SK-N-SH (cell line): Measurements from ENCODE around the gene MADCAM1. TPM values are rescaled to one million over a fixed set of nuclear protein-coding genes. Genes with fewer than 3 reads are reported as not detected.

Experiments used
- CTCF ChIA-PET: fragments of 300-600, 350-600 bp; formaldehyde crosslinking; extraction: SDS; loops from one replicate; lab custom pipeline; 2021; lab: Yijun Ruan, JAX
- POLR2A ChIA-PET: fragments of 350-600 bp; sonication (Branson Sonifier 250); formaldehyde crosslinking; extraction: SDS; loops from one replicate; lab custom pipeline; 2020; ENCODE audit warnings: antibody characterized with exemption, inconsistent platforms; lab: Yijun Ruan, JAX
- DNase-seq: peaks from one replicate; pipeline ENCODE4 v3.0.0; 2012
- H2AFZ ChIP-seq: fragments of 200-600 bp; sonication (generic); 2 replicates; pipeline ENCODE4 v1.8.1; 2016; ENCODE audit warnings: antibody characterized with exemption, mild to moderate bottlenecking, low read depth
- H3F3A ChIP-seq: fragments of 200-600 bp; sonication (generic); replicated peaks from 2 replicates; pipeline ENCODE3; 2016; ENCODE audit warnings: antibody characterized with exemption, mild to moderate bottlenecking; ENCODE audit not compliant: insufficient read depth
- H3K27ac ChIP-seq, 2 experiments: fragments of 200-500 bp in 1 of 2; fragments of 200-600 bp in 1 of 2; sonication (Bioruptor generic) in 1 of 2; sonication (generic), shearing (Covaris generic) in 1 of 2; 2 replicates each; pipeline versions ENCODE4 v1.5.1 to v1.6.1; 2014 to 2016; ENCODE audit warnings: low read depth in 2 of 2, inconsistent platforms in 1 of 2, low read length in 1 of 2, mild to moderate bottlenecking in 1 of 2, mixed read lengths in 1 of 2
- H3K27me3 ChIP-seq: fragments of 200-600 bp; sonication (generic), shearing (Covaris generic); 2 replicates; pipeline ENCODE4 v1.6.1; 2016; ENCODE audit warnings: mixed run types; ENCODE audit not compliant: insufficient read depth
- H3K36me3 ChIP-seq, 2 experiments: fragments of 200-500 bp in 1 of 2; fragments of 200-600 bp in 1 of 2; sonication (Bioruptor generic) in 1 of 2; sonication (generic) in 1 of 2; replicated peaks in 1 of 2; 2 replicates each; pipeline versions ENCODE3 to v1.5.1; 2014 to 2016; ENCODE audit warnings: low read length in 1 of 2, mild to moderate bottlenecking in 1 of 2; ENCODE audit not compliant: insufficient read depth in 2 of 2, control insufficient read depth in 1 of 2
- H3K4me1 ChIP-seq, 2 experiments: fragments of 200-500 bp in 1 of 2; fragments of 200-600 bp in 1 of 2; sonication (Bioruptor generic) in 1 of 2; sonication (generic), shearing (Covaris generic) in 1 of 2; 2 replicates each; pipeline versions ENCODE4 v1.5.1 to v1.6.1; 2014 to 2016; ENCODE audit warnings: low read depth in 1 of 2, low read length in 1 of 2, mixed run types in 1 of 2; ENCODE audit not compliant: insufficient read depth in 2 of 2, control insufficient read depth in 1 of 2
- H3K4me2 ChIP-seq: fragments of 200-600 bp; sonication (generic), shearing (Covaris generic); 2 replicates; pipeline ENCODE4 v1.6.1; 2017; ENCODE audit warnings: mixed run types
- H3K4me3 ChIP-seq, 2 experiments: fragments of 200-500 bp in 1 of 2; fragments of 200-600 bp in 1 of 2; sonication (Bioruptor generic) in 1 of 2; sonication (generic), shearing (Covaris generic) in 1 of 2; 2 replicates each; pipeline versions ENCODE4 v1.5.1 to v1.8.1; 2014 to 2016; ENCODE audit warnings: low read depth in 2 of 2, inconsistent platforms in 1 of 2, low read length in 1 of 2, mild to moderate bottlenecking in 1 of 2, mixed read lengths in 1 of 2, moderate library complexity in 1 of 2
- H3K79me2 ChIP-seq: fragments of 200-600 bp; sonication (generic); 2 replicates; pipeline ENCODE4 v1.8.1; 2017; ENCODE audit warnings: mild to moderate bottlenecking; ENCODE audit not compliant: insufficient read depth
- H3K9ac ChIP-seq: fragments of 200-600 bp; sonication (generic); 2 replicates; pipeline ENCODE4 v1.6.1; 2017; ENCODE audit warnings: mixed run types
- H3K9me2 ChIP-seq: fragments of 200-600 bp; sonication (generic); 2 replicates; pipeline ENCODE4 v1.6.1; 2017; ENCODE audit warnings: mixed run types
- H3K9me3 ChIP-seq: fragments of 200-600 bp; sonication (generic); 2 replicates; pipeline ENCODE4 v1.6.1; 2017; ENCODE audit warnings: mixed run types, mild to moderate bottlenecking, moderate library complexity
- H4K20me1 ChIP-seq: fragments of 200-600 bp; sonication (generic); 2 replicates; pipeline ENCODE4 v1.6.1; 2017; ENCODE audit warnings: mild to moderate bottlenecking, mixed run types; ENCODE audit not compliant: insufficient read depth
- FOXJ3 ChIP-seq: sonication (generic); formaldehyde crosslinking; IDR thresholded peaks from 2 replicates; pipeline ENCODE4 v1.5.1; 2020; ENCODE audit warnings: mild to moderate bottlenecking, missing genetic modification reagents
- FOXM1 ChIP-seq: IDR thresholded peaks from 2 replicates; pipeline ENCODE4 v1.4.0; 2012; ENCODE audit warnings: low read depth, mild to moderate bottlenecking
- GABPA ChIP-seq: IDR thresholded peaks from 2 replicates; pipeline ENCODE4 v1.4.0; 2012; ENCODE audit warnings: low read depth, mild to moderate bottlenecking
- IRF3 ChIP-seq: fragments of 150-350 bp; IDR thresholded peaks from 2 replicates; pipeline ENCODE4 v1.6.1; 2016; ENCODE audit warnings: mild to moderate bottlenecking, low read depth, low read length
- JUND ChIP-seq: IDR thresholded peaks from 2 replicates; pipeline ENCODE4 v1.4.0; 2012
- MAX ChIP-seq: IDR thresholded peaks from 2 replicates; pipeline ENCODE4 v1.4.0; 2012; ENCODE audit warnings: low read depth
- MXI1 ChIP-seq: IDR thresholded peaks from 2 replicates; pipeline ENCODE4 v1.6.1; 2012; ENCODE audit warnings: mild to moderate bottlenecking, low read depth, low read length, improper control_type of control experiment
- NFIC ChIP-seq: IDR thresholded peaks from 2 replicates; pipeline ENCODE4 v1.4.0; 2012; ENCODE audit warnings: borderline replicate concordance
- POLR2AphosphoS5 ChIP-seq: IDR thresholded peaks from 2 replicates; pipeline ENCODE4 v1.6.1; 2012; ENCODE audit warnings: low read depth, low read length
- RAD21 ChIP-seq: IDR thresholded peaks from 2 replicates; pipeline ENCODE4 v1.6.1; 2012; ENCODE audit warnings: mild to moderate bottlenecking, low read length
- RCOR1 ChIP-seq: fragments of 150-350 bp; IDR thresholded peaks from 2 replicates; pipeline ENCODE4 v1.6.1; 2017; ENCODE audit warnings: antibody characterized with exemption, low read length
- RFX5 ChIP-seq: IDR thresholded peaks from 2 replicates; pipeline ENCODE4 v1.6.1; 2012; ENCODE audit warnings: mild to moderate bottlenecking, improper control_type of control experiment, low read length
- SIN3A ChIP-seq: IDR thresholded peaks from 2 replicates; pipeline ENCODE4 v1.6.1; 2012; ENCODE audit warnings: low read depth, mild to moderate bottlenecking, low read length, moderate library complexity, borderline replicate concordance
- TAF1 ChIP-seq: IDR thresholded peaks from 2 replicates; pipeline ENCODE4 v1.6.1; 2012; ENCODE audit warnings: low read depth, mild to moderate bottlenecking, low read length, moderate library complexity, borderline replicate concordance
- YY1 ChIP-seq: IDR thresholded peaks from 2 replicates; pipeline ENCODE4 v1.4.0; 2012; ENCODE audit warnings: low read depth, mild to moderate bottlenecking
- WGBS: methylation state at CpG from one replicate; pipeline ENCODE4 v1.1.6; 2017; ENCODE audit warnings: low lambda C conversion rate; 5-methylcytosine and 5-hydroxymethylcytosine counted together
- polyA plus RNA-seq, 3 experiments: library from polyadenylated mRNA; depleted of rRNA; stranded (reverse); fragments of >200 nt; gene quantifications; 2 replicates each; pipeline ENCODE4 v1.2.3, GENCODE V29; 2012
- TF ChIP-seq, protein P1 (sequence below): fragments of 200-600 bp; sonication (generic); IDR thresholded peaks from 2 replicates; pipeline ENCODE4 v1.6.1; 2017; ENCODE audit warnings: antibody characterized with exemption, mild to moderate bottlenecking, moderate library complexity
- TF ChIP-seq, protein P2 (sequence below): IDR thresholded peaks from 2 replicates; pipeline ENCODE4 v1.4.0; 2012; ENCODE audit warnings: low read depth, borderline replicate concordance
- TF ChIP-seq, protein P3 (sequence below): fragments of 150-350 bp; IDR thresholded peaks from 2 replicates; pipeline ENCODE4 v1.6.1; 2017; ENCODE audit warnings: antibody characterized with exemption, low read length, low read depth, borderline replicate concordance

The MADCAM1 gene
- polyA plus RNA-seq, 1 of the 3 experiments (the other 2 are of a cell fraction): 0.81 TPM

- no peak for TF ChIP-seq IRF3
- TF ChIP-seq YY1: no peak
- TF ChIP-seq, protein P1, sequence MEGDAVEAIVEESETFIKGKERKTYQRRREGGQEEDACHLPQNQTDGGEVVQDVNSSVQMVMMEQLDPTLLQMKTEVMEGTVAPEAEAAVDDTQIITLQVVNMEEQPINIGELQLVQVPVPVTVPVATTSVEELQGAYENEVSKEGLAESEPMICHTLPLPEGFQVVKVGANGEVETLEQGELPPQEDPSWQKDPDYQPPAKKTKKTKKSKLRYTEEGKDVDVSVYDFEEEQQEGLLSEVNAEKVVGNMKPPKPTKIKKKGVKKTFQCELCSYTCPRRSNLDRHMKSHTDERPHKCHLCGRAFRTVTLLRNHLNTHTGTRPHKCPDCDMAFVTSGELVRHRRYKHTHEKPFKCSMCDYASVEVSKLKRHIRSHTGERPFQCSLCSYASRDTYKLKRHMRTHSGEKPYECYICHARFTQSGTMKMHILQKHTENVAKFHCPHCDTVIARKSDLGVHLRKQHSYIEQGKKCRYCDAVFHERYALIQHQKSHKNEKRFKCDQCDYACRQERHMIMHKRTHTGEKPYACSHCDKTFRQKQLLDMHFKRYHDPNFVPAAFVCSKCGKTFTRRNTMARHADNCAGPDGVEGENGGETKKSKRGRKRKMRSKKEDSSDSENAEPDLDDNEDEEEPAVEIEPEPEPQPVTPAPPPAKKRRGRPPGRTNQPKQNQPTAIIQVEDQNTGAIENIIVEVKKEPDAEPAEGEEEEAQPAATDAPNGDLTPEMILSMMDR: peak; percentile 95
- TF ChIP-seq POLR2AphosphoS5: peak; percentile 30; the same call in 1 of the 2 replicates
- TF ChIP-seq MAX: peak; percentile 83
- peak; percentile 84 for TF ChIP-seq MXI1
- TF ChIP-seq RCOR1: no peak; the same call in 1 of the 2 replicates
- TF ChIP-seq RFX5: no peak
- TF ChIP-seq JUND: no peak
- TF ChIP-seq RAD21: peak; percentile 62
- TF ChIP-seq FOXM1: no peak
- TF ChIP-seq, all 33 proteins: peak for 10
Measured at GRCh38 chr19:506404-507285, 10.4 kb downstream of the MADCAM1 start (continued).

DNA sequence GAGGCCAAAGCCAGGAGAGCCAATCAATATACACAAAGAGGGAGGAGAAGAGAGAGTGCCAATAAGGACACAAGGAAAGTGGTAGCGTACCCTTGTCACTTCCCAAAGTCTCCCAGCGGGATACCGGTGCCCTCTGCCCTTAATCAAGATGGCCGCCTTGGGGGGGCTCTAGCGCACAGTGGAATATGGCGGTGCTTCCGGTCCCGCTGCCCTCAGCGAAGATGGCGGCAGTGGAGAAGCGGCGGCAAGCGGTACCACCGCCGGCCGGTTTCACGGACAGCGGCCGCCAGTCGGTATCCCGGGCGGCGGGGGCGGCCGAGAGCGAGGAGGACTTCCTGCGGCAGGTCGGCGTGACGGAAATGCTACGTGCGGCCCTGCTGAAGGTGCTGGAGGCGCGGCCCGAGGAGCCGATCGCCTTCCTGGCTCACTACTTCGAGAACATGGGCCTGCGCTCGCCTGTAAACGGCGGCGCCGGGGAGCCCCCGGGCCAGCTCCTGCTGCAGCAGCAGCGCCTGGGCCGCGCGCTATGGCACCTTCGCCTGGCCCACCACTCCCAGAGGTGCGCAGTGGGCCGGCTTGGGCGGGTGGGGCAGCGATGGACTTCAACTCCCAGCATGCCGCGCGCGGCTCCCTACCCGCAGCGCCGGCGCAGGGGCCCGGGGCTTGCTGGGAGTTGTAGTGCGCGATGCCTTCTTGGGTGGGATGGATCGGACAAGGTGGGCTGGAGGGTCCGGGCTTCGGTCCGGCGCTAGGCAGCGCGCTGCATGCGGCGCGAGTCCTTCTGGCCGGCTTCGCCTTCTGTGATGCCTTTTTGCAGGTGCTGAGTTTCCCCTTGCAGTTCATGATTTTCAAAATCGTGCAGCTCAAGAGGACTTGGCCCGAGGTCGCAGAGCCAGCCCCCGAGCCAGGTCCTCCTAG, 11.3 kb downstream of the MADCAM1 start, which contains the start of gene TPGS1:
TSS of gene TPGS1 (plus strand) at position 212 of the 918 bp plus-strand sequence. CDS start at position 222, 10 bp downstream.
- H4K20me1 ChIP-seq: peaks cover 5% of the 10 kb centered on the region; the same call in 1 of the 2 replicates
- peak within 1 kb of the TSS; percentile 96 to 98 for H3K4me3 ChIP-seq
- peaks cover 5% of the 10 kb centered on the region for H3F3A ChIP-seq
- no peaks in the 10 kb centered on the region for H3K27me3 ChIP-seq
- H3K79me2 ChIP-seq: peaks cover 16% of the 10 kb centered on the region
- H3K27ac ChIP-seq: peak within 1 kb of the TSS; percentile 76 to 93
- H3K36me3 ChIP-seq: peaks cover 0 to 5% of the 10 kb centered on the region in 2 experiments
- peak within 1 kb of the TSS; percentile 97 for H3K9ac ChIP-seq
- DNase-seq: peak; percentile 90
- 1% methylated on average over 23 of the region's 81 CpGs for WGBS
- peak within 1 kb of the TSS; percentile 95 for H2AFZ ChIP-seq
- no peaks in the 10 kb centered on the region for H3K9me3 ChIP-seq
- ChIA-PET POLR2A (interaction anchor here (1.1 kb wide), 2 partner anchors 19 to 24 kb away, joined by 7 to 11 read pairs; partner anchors contain the start of gene CDC34), CTCF (interaction anchor here (0.9 to 3.8 kb wide), 19 partner anchors 9 to 240 kb away, joined by 3 to 33 read pairs (median 6); partner anchors contain the start of genes CDC34, MADCAM1, MIER2 and SHC2)
- peaks cover 3 to 13% of the 10 kb centered on the region in 2 experiments; a peak in 1 of 4 replicates for H3K4me1 ChIP-seq
- H3K4me2 ChIP-seq: peak within 1 kb of the TSS; percentile 97
- H3K9me2 ChIP-seq: no peaks in the 10 kb centered on the region
- TF ChIP-seq, protein P2, sequence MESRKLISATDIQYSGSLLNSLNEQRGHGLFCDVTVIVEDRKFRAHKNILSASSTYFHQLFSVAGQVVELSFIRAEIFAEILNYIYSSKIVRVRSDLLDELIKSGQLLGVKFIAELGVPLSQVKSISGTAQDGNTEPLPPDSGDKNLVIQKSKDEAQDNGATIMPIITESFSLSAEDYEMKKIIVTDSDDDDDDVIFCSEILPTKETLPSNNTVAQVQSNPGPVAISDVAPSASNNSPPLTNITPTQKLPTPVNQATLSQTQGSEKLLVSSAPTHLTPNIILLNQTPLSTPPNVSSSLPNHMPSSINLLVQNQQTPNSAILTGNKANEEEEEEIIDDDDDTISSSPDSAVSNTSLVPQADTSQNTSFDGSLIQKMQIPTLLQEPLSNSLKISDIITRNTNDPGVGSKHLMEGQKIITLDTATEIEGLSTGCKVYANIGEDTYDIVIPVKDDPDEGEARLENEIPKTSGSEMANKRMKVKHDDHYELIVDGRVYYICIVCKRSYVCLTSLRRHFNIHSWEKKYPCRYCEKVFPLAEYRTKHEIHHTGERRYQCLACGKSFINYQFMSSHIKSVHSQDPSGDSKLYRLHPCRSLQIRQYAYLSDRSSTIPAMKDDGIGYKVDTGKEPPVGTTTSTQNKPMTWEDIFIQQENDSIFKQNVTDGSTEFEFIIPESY: no peak
- TF ChIP-seq TAF1 (peak; percentile 93), NFIC (peak; percentile 84), IRF3 (peak; percentile 21; the same call in 1 of the 2 replicates), SIN3A (no peak), RFX5 (peak; percentile 47; the same call in 1 of the 2 replicates), FOXJ3 (CRISPR knock-in tag) (no peak), GABPA (peak; percentile 94)
- TF ChIP-seq, protein P3, sequence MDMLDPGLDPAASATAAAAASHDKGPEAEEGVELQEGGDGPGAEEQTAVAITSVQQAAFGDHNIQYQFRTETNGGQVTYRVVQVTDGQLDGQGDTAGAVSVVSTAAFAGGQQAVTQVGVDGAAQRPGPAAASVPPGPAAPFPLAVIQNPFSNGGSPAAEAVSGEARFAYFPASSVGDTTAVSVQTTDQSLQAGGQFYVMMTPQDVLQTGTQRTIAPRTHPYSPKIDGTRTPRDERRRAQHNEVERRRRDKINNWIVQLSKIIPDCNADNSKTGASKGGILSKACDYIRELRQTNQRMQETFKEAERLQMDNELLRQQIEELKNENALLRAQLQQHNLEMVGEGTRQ: no peak
